Activated CD4-positive, alpha-beta T cell treated with anti-CD3 and anti-CD28 coated beads, Interleukin-2, Interleukin-4, amounts not matched to agents 100 ng/mL and 50 ng/mL, durations not matched to agents 16 hours and 8 hours (primary cell): Measurements from ENCODE around the gene CEP290.
"Not testable (repeated sequence)": the region's sequence is repeated elsewhere in the genome, so short reads cannot be mapped to it uniquely, and the experiment has no call there.

ENCODE experiments used
- DNase-seq: peaks from one replicate; pipeline ENCODE4 v3.0.0-alpha.2; 2020; ENCODE audit warnings: low spot score

The CEP290 gene

GRCh38 chr12:88036353-88036965 is 105.4 kb downstream of the CEP290 start:
- DNase-seq, result peak; percentile 14

GRCh38 chr12:88035907-88036289 is 106.0 kb downstream of the CEP290 start:
- peak; percentile 7 for DNase-seq

- DNase-seq, result peak; percentile 91
Observed at GRCh38 chr12:88035271-88035906, 106.5 kb downstream of the CEP290 start.

- not testable (repeated sequence) for DNase-seq
Observed at GRCh38 chr12:88031161-88031560, 110.7 kb downstream of the CEP290 start.

GRCh38 chr12:88029093-88029665 is 112.7 kb downstream of the CEP290 start, which contains the start of gene C12orf50:
Gene C12orf50, minus strand, starts transcription at chr12:88029401. Its CDS starts 2,439 bp downstream, at chr12:88026962.
- no peak for DNase-seq

- DNase-seq, result no peak
Observed at GRCh38 chr12:88026196-88026595, 115.7 kb downstream of the CEP290 start.

- DNase-seq, result no peak
Observed at GRCh38 chr12:88017964-88018363, 123.9 kb downstream of the CEP290 start.

GRCh38 chr12:88015825-88016224 is 126.1 kb downstream of the CEP290 start:
- DNase-seq, result no peak

GRCh38 chr12:88011755-88012154 is 130.1 kb downstream of the CEP290 start:
- no peak for DNase-seq

- DNase-seq, result no peak
Observed at GRCh38 chr12:88006351-88006750, 135.5 kb downstream of the CEP290 start.

GRCh38 chr12:88001327-88001726 is 140.6 kb downstream of the CEP290 start:
- DNase-seq, result no peak
